Mesothelial cell of epicardium (in vitro differentiated cells): Measurements from ENCODE around the gene SMARCAD1. TPM values are rescaled to one million over a fixed set of nuclear protein-coding genes. Genes with fewer than 3 reads are reported as not detected.

Experiments
- DNase-seq, 2 experiments: peaks; one replicate each; pipeline ENCODE4 v3.0.0; 2021; ENCODE audit warnings: low spot score in 2 of 2; ENCODE audit not compliant: unreplicated experiment in 2 of 2
- H3K27ac Mint-ChIP-seq: 2 replicates; pipeline ENCODE4 v1.8.0; 2021; ENCODE audit warnings: mixed read lengths
- H3K27me3 Mint-ChIP-seq: 2 replicates; pipeline ENCODE4 v1.8.0; 2021; ENCODE audit warnings: low read depth, mixed read lengths
- H3K36me3 Mint-ChIP-seq: 2 replicates; pipeline ENCODE4 v1.8.0; 2021; ENCODE audit warnings: mixed read lengths
- H3K4me1 Mint-ChIP-seq: 2 replicates; pipeline ENCODE4 v1.8.0; 2021; ENCODE audit warnings: mixed read lengths
- H3K4me3 Mint-ChIP-seq: 2 replicates; pipeline ENCODE4 v1.8.0; 2021; ENCODE audit warnings: mild to moderate bottlenecking, moderate library complexity, mixed read lengths
- H3K9me3 Mint-ChIP-seq: 2 replicates; pipeline ENCODE4 v1.8.0; 2021; ENCODE audit warnings: mixed read lengths
- CTCF ChIP-seq: fragments of 200-600 bp; sonication (generic); IDR thresholded peaks from one replicate; pipeline ENCODE4 v1.5.0; 2021; ENCODE audit warnings: antibody characterized with exemption; ENCODE audit not compliant: unreplicated experiment
- total RNA-seq: library from RNA; stranded (reverse); gene quantifications from 3 replicates; pipeline ENCODE4 v1.2.1, GENCODE V29; 2021

Gene SMARCAD1
- total RNA-seq, 1 donor from 2014 or later: 63.6 TPM

- Mint-ChIP-seq H3K4me3 (no peak overlapping the region), H3K27me3 (no peaks in the 10 kb centered on the region), H3K36me3 (no peaks in the 10 kb centered on the region), H3K4me1 (no peaks in the 10 kb centered on the region), H3K9me3 (peaks cover 4% of the 10 kb centered on the region), H3K27ac (no peak overlapping the region)
- DNase-seq: no peak
- TF ChIP-seq CTCF: no peak
These were observed 25.9 kb upstream of the SMARCAD1 start for GRCh38 chr4:94181815-94182214.

GRCh38 chr4:94202769-94203168, 4.9 kb upstream of the SMARCAD1 start:
- H3K27ac Mint-ChIP-seq: no peak overlapping the region
- peaks cover 6% of the 10 kb centered on the region for H3K9me3 Mint-ChIP-seq
- no peak for DNase-seq
- H3K36me3 Mint-ChIP-seq: no peaks in the 10 kb centered on the region
- H3K4me3 Mint-ChIP-seq: no peak overlapping the region
- peaks cover 3% of the 10 kb centered on the region for H3K4me1 Mint-ChIP-seq
- no peak for TF ChIP-seq CTCF
- H3K27me3 Mint-ChIP-seq: peaks cover 5% of the 10 kb centered on the region

GRCh38 chr4:94208266-94208665, 601 bp downstream of the SMARCAD1 start:
- no peaks in the 10 kb centered on the region for H3K9me3 Mint-ChIP-seq
- no peak for TF ChIP-seq CTCF
- peaks cover 22% of the 10 kb centered on the region for H3K36me3 Mint-ChIP-seq
- no peak for DNase-seq
- H3K4me3 Mint-ChIP-seq: peak overlapping the region; percentile 92
- peaks cover 30% of the 10 kb centered on the region for H3K4me1 Mint-ChIP-seq
- H3K27me3 Mint-ChIP-seq: no peaks in the 10 kb centered on the region
- H3K27ac Mint-ChIP-seq: peak overlapping the region; percentile 99

GRCh38 chr4:94208918-94209317, 1.3 kb downstream of the SMARCAD1 start:
- Mint-ChIP-seq H3K4me3 (peak overlapping the region; percentile 92), H3K9me3 (peaks cover 6% of the 10 kb centered on the region), H3K4me1 (peaks cover 30% of the 10 kb centered on the region), H3K27me3 (no peaks in the 10 kb centered on the region), H3K27ac (peak overlapping the region; percentile 99), H3K36me3 (peaks cover 28% of the 10 kb centered on the region)
- TF ChIP-seq CTCF: no peak
- no peak for DNase-seq

GRCh38 chr4:94211861-94212260, 4.2 kb downstream of the SMARCAD1 start:
- Mint-ChIP-seq H3K27me3 (no peaks in the 10 kb centered on the region), H3K4me3 (no peak overlapping the region), H3K27ac (no peak overlapping the region), H3K9me3 (peaks cover 24% of the 10 kb centered on the region), H3K4me1 (peaks cover 27% of the 10 kb centered on the region), H3K36me3 (peaks cover 53% of the 10 kb centered on the region)
- no peak for TF ChIP-seq CTCF
- no peak for DNase-seq
